HepG2 (cell line): Measurements from ENCODE around the gene HIPK2. TPM values are rescaled to one million over a fixed set of nuclear protein-coding genes. Genes with fewer than 3 reads are reported as not detected.

Experiments
- ATF7 ChIP-seq, 2 experiments: fragments of 450-650 bp in 1 of 2; sonication (generic) in 1 of 2; formaldehyde crosslinking in 1 of 2; IDR thresholded peaks; 2 replicates each; pipeline versions ENCODE4 v1.4.0 to v1.6.1; 2016 to 2020; ENCODE audit warnings: antibody characterized with exemption in 1 of 2, mild to moderate bottlenecking in 1 of 2, missing genetic modification reagents in 1 of 2
- FLYWCH1 ChIP-seq: sonication (generic); formaldehyde crosslinking; IDR thresholded peaks from 2 replicates; pipeline ENCODE4 v1.8.1; 2023; ENCODE audit warnings: mild to moderate bottlenecking, missing genetic modification reagents
- FOXA3 ChIP-seq: IDR thresholded peaks from 2 replicates; pipeline ENCODE4 v1.6.1; 2016; ENCODE audit warnings: missing genetic modification reagents, missing compliant biosample characterization
- KDM3A ChIP-seq: IDR thresholded peaks from 2 replicates; pipeline ENCODE4 v1.6.1; 2018; ENCODE audit warnings: low read depth, missing compliant biosample characterization
- MTA1 ChIP-seq: sonication (generic); formaldehyde crosslinking; IDR thresholded peaks from 2 replicates; pipeline ENCODE4 v1.4.0; 2020; ENCODE audit warnings: missing genetic modification reagents, mild to moderate bottlenecking, borderline replicate concordance
- NFKBIZ ChIP-seq: IDR thresholded peaks from 2 replicates; pipeline ENCODE4 v1.6.1; 2018; ENCODE audit warnings: missing genetic modification reagents, missing compliant biosample characterization
- NR2F2 ChIP-seq: IDR thresholded peaks from 2 replicates; pipeline ENCODE4 v1.6.1; 2012; ENCODE audit warnings: low read depth, inconsistent platforms, borderline replicate concordance
- NRL ChIP-seq: sonication (generic); formaldehyde crosslinking; IDR thresholded peaks from 2 replicates; pipeline ENCODE4 v1.5.0; 2020; ENCODE audit warnings: missing genetic modification reagents, mild to moderate bottlenecking, moderate library complexity, borderline replicate concordance
- RAD51 ChIP-seq: fragments of 450-650 bp; IDR thresholded peaks from 2 replicates; pipeline ENCODE4 v1.6.1; 2016; ENCODE audit warnings: borderline replicate concordance
- TSC22D2 ChIP-seq: sonication (generic); formaldehyde crosslinking; IDR thresholded peaks from 2 replicates; pipeline ENCODE4 v1.5.1; 2020; ENCODE audit warnings: missing genetic modification reagents, mild to moderate bottlenecking, borderline replicate concordance
- ZBTB49 ChIP-seq: sonication (generic); formaldehyde crosslinking; IDR thresholded peaks from 2 replicates; pipeline ENCODE4 v1.4.0; 2020; ENCODE audit warnings: missing genetic modification reagents, borderline replicate concordance
- ZNF337 ChIP-seq: sonication (generic); formaldehyde crosslinking; IDR thresholded peaks from 2 replicates; pipeline ENCODE4 v1.5.1; 2020; ENCODE audit warnings: missing genetic modification reagents, low read depth, mild to moderate bottlenecking, borderline replicate concordance
- ZNF44 ChIP-seq: sonication (generic); formaldehyde crosslinking; IDR thresholded peaks from 2 replicates; pipeline ENCODE4 v1.5.1; 2020; ENCODE audit warnings: mild to moderate bottlenecking, missing genetic modification reagents
- ZNF615 ChIP-seq: sonication (generic); formaldehyde crosslinking; IDR thresholded peaks from 2 replicates; pipeline ENCODE4 v1.5.0; 2020; ENCODE audit warnings: mild to moderate bottlenecking, missing genetic modification reagents, borderline replicate concordance
- ZNF660 ChIP-seq: sonication (generic); formaldehyde crosslinking; IDR thresholded peaks from 2 replicates; pipeline ENCODE4 v1.5.1; 2020; ENCODE audit warnings: mild to moderate bottlenecking, low read depth, missing genetic modification reagents, borderline replicate concordance
- ZNF766 ChIP-seq: sonication (generic); formaldehyde crosslinking; IDR thresholded peaks from 2 replicates; pipeline ENCODE4 v1.5.0; 2020; ENCODE audit warnings: missing genetic modification reagents, borderline replicate concordance
- ZZZ3 ChIP-seq: sonication (generic); formaldehyde crosslinking; IDR thresholded peaks from 2 replicates; pipeline ENCODE4 v1.4.0; 2020; ENCODE audit warnings: missing genetic modification reagents, mild to moderate bottlenecking, borderline replicate concordance
- polyA plus RNA-seq, 8 experiments: library from polyadenylated mRNA; depleted of rRNA in 3 of 8; stranded (reverse) in 7 of 8; unstranded in 1 of 8; fragments of >200 nt; fragmentation: Illumina TruSeq in 4 of 8; extraction: Trizol in 4 of 8; gene quantifications; 2 replicates each; pipeline versions ENCODE4 v1.2.1 to v1.2.3, GENCODE V29; 2011 to 2016; ENCODE audit warnings: low read depth in 4 of 8, missing spikeins in 1 of 8, mixed read lengths in 1 of 8; ENCODE audit not compliant: insufficient read depth in 1 of 8
- total RNA-seq, 5 experiments: library from RNA; depleted of rRNA; stranded (reverse); fragments of >200 nt; fragmentation: Illumina TruSeq; extraction: Trizol; gene quantifications; 2 replicates each; pipeline ENCODE4 v1.2.3, GENCODE V29; 2016; ENCODE audit warnings: low read depth in 1 of 5
- TF ChIP-seq, protein P1 (sequence below): sonication (generic); formaldehyde crosslinking; IDR thresholded peaks from 2 replicates; pipeline ENCODE4 v1.5.0; 2020; ENCODE audit warnings: missing genetic modification reagents, mild to moderate bottlenecking, borderline replicate concordance
- TF ChIP-seq, protein P2 (sequence below): sonication (generic); formaldehyde crosslinking; IDR thresholded peaks from 2 replicates; pipeline ENCODE4 v1.4.0; 2020; ENCODE audit warnings: missing genetic modification reagents
- TF ChIP-seq, protein P3 (sequence below), 2 experiments: fragments of 450-650 bp in 1 of 2; sonication (generic) in 1 of 2; formaldehyde crosslinking; IDR thresholded peaks; 2 replicates each; pipeline versions ENCODE4 v1.5.0 to v1.8.0; 2020 to 2022; ENCODE audit warnings: mild to moderate bottlenecking in 1 of 2, missing genetic modification reagents in 1 of 2
- TF ChIP-seq, protein P4 (sequence below): sonication (generic); formaldehyde crosslinking; IDR thresholded peaks from 2 replicates; pipeline ENCODE4 v1.5.1; 2020; ENCODE audit warnings: missing genetic modification reagents, mild to moderate bottlenecking, borderline replicate concordance
- TF ChIP-seq, protein P5 (sequence below): sonication (generic); formaldehyde crosslinking; IDR thresholded peaks from 2 replicates; pipeline ENCODE4 v1.4.0; 2020; ENCODE audit warnings: mild to moderate bottlenecking, missing genetic modification reagents

The HIPK2 gene
- total and polyA plus RNA-seq, 2 of the 13 experiments (the other 11 are each of a cell fraction or from before 2014, with no cell fraction given), result 14.4 to 20.2 TPM

- TF ChIP-seq, protein P1, sequence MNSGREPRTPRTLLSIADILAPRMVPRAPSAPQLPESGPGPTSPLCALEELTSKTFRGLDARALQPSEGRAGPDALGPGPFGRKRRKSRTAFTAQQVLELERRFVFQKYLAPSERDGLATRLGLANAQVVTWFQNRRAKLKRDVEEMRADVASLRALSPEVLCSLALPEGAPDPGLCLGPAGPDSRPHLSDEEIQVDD, result no peak
- TF ChIP-seq ZNF44 (CRISPR knock-in tag) (no peak), NR2F2 (no peak), ZNF766 (CRISPR knock-in tag) (no peak), TSC22D2 (no peak), ZBTB49 (CRISPR knock-in tag) (no peak), KDM3A (CRISPR knock-in tag) (no peak), FLYWCH1 (no peak), ZZZ3 (no peak), ATF7 (IDR thresholded peaks at IDR 0.05) (no peak), ATF7 (CRISPR knock-in tag; IDR thresholded peaks at IDR 0.05) (no peak), ZNF660 (no peak), ZNF337 (CRISPR knock-in tag) (no peak), ZNF615 (no peak), RAD51 (no peak), NFKBIZ (no peak), MTA1 (CRISPR knock-in tag) (no peak), FOXA3 (CRISPR knock-in tag) (peak; percentile 22; the same call in 1 of the 2 replicates), NRL (CRISPR knock-in tag) (no peak)
- TF ChIP-seq, protein P2, sequence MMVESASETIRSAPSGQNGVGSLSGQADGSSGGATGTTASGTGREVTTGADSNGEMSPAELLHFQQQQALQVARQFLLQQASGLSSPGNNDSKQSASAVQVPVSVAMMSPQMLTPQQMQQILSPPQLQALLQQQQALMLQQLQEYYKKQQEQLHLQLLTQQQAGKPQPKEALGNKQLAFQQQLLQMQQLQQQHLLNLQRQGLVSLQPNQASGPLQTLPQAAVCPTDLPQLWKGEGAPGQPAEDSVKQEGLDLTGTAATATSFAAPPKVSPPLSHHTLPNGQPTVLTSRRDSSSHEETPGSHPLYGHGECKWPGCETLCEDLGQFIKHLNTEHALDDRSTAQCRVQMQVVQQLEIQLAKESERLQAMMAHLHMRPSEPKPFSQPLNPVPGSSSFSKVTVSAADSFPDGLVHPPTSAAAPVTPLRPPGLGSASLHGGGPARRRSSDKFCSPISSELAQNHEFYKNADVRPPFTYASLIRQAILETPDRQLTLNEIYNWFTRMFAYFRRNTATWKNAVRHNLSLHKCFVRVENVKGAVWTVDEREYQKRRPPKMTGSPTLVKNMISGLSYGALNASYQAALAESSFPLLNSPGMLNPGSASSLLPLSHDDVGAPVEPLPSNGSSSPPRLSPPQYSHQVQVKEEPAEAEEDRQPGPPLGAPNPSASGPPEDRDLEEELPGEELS (CRISPR knock-in tag), result peak; percentile 51; the same call in 1 of the 2 replicates
- TF ChIP-seq, protein P3, sequence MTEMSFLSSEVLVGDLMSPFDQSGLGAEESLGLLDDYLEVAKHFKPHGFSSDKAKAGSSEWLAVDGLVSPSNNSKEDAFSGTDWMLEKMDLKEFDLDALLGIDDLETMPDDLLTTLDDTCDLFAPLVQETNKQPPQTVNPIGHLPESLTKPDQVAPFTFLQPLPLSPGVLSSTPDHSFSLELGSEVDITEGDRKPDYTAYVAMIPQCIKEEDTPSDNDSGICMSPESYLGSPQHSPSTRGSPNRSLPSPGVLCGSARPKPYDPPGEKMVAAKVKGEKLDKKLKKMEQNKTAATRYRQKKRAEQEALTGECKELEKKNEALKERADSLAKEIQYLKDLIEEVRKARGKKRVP (CRISPR knock-in tag; IDR thresholded peaks at IDR 0.05), result no peak
- TF ChIP-seq, protein P4, sequence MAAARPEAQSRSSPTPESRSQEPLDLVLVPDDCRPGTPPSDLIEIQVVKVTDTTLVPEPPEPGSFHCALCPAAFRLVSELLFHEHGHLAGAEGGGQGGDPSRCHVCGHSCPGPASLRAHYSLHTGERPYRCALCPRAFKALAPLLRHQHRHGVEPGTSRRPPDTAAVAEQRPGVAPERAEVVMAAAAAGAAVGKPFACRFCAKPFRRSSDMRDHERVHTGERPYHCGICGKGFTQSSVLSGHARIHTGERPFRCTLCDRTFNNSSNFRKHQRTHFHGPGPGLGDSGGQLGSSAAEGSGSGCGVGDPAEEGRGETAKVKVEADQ (CRISPR knock-in tag), result no peak
- TF ChIP-seq, protein P5, sequence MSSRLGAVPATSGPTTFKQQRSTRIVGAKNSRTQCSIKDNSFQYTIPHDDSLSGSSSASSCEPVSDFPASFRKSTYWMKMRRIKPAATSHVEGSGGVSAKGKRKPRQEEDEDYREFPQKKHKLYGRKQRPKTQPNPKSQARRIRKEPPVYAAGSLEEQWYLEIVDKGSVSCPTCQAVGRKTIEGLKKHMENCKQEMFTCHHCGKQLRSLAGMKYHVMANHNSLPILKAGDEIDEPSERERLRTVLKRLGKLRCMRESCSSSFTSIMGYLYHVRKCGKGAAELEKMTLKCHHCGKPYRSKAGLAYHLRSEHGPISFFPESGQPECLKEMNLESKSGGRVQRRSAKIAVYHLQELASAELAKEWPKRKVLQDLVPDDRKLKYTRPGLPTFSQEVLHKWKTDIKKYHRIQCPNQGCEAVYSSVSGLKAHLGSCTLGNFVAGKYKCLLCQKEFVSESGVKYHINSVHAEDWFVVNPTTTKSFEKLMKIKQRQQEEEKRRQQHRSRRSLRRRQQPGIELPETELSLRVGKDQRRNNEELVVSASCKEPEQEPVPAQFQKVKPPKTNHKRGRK (CRISPR knock-in tag), result no peak
These were observed 128.8 kb downstream of the HIPK2 start (continued) for GRCh38 chr7:139648941-139649425.
